Measurements from ENCODE around the gene SMARCA4. TPM values are rescaled to one million over a fixed set of nuclear protein-coding genes. Genes with fewer than 3 reads are reported as not detected.
"Not testable (repeated sequence)": the region's sequence is repeated elsewhere in the genome, so short reads cannot be mapped to it uniquely, and the experiment has no call there.

The SMARCA4 gene
- total and polyA plus RNA-seq, 2 experiments from 2014 or later = 80.7 to 93.4 TPM

DNA sequence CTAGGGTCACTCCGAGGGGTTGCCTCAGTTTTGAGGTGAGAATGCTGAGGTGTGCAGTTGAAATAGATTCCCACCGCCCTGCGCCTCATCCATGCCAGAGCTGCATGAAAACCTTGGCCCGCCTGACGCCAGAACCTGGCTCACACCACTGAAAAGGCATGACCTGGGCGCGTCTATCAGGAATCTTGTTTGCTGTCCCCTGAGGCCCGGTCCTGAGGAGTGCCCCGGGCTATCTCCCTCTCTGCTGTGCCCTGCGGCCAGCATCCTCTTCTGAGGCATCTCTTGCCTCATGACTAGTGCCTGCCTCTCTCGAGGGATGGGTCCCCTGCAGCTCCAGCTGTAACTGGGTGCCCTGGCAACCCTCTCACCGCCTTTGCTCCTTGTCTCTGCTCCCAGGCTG lies 28.1 kb downstream of the SMARCA4 start:
- Histone ChIP-seq H3K27ac (no peak overlapping the region), H3K36me3 (replicated peaks; ENCODE audit: insufficient read depth, low read depth) (no peaks in the 10 kb centered on the region), H3K27me3 (no peaks in the 10 kb centered on the region), H3K4me2 (no peak overlapping the region), H2AFZ (no peak overlapping the region), H3K4me1 (ENCODE audit: insufficient read depth) (no peaks in the 10 kb centered on the region), H3K4me3 (no peak overlapping the region), H4K20me1 (ENCODE audit: insufficient read depth, poor library complexity, severe bottlenecking) (peaks cover 6% of the 10 kb centered on the region), H3K9me2 (replicated peaks; ENCODE audit: insufficient read depth) (no peaks in the 10 kb centered on the region), H3K79me2 (peaks cover 19% of the 10 kb centered on the region), H3K9me3 (ENCODE audit: low read depth) (no peaks in the 10 kb centered on the region)
- DNase-seq (ENCODE audit: low spot score) = no peak
- no peak for TF ChIP-seq EZH2 (IDR thresholded peaks at IDR 0.05; ENCODE audit: borderline replicate concordance)
- TF ChIP-seq CTCF (IDR thresholded peaks at IDR 0.05; ENCODE audit: poor library complexity) = no peak
- no peak for TF ChIP-seq EZH2phosphoT487 (IDR thresholded peaks at IDR 0.05; ENCODE audit: low read depth, severe bottlenecking, unreplicated experiment)
- WGBS (ENCODE audit: low lambda C conversion rate, missing lambda C conversion rate) = 95% methylated on average over 12 of the region's 12 CpGs

DNA sequence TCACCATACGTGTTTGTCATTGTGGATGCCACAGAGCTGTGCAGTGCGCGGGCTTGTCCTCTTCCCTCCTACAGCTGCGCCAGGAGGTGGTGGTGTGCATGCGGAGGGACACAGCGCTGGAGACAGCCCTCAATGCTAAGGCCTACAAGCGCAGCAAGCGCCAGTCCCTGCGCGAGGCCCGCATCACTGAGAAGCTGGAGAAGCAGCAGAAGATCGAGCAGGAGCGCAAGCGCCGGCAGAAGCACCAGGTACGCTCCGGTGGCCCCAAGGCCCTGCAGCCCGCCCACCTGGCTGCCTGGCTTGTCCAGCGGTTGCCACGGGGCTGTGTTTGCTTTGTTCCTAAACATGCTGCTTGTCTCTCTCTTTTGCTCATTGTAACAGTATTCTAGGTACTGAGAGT lies 30.2 kb downstream of the SMARCA4 start:
- Histone ChIP-seq H3K36me3 (replicated peaks; ENCODE audit: insufficient read depth, low read depth) (no peaks in the 10 kb centered on the region), H3K9me3 (ENCODE audit: low read depth) (no peaks in the 10 kb centered on the region), H4K20me1 (ENCODE audit: insufficient read depth, poor library complexity, severe bottlenecking) (no peaks in the 10 kb centered on the region), H3K4me3 (no peak overlapping the region), H3K4me2 (no peak overlapping the region), H3K27me3 (no peaks in the 10 kb centered on the region), H3K9me2 (replicated peaks; ENCODE audit: insufficient read depth) (no peaks in the 10 kb centered on the region), H3K27ac (no peak overlapping the region), H3K79me2 (no peaks in the 10 kb centered on the region), H2AFZ (no peak overlapping the region), H3K4me1 (ENCODE audit: insufficient read depth) (no peaks in the 10 kb centered on the region)
- DNase-seq (ENCODE audit: low spot score) = no peak
- WGBS (ENCODE audit: low lambda C conversion rate, missing lambda C conversion rate) = 97% methylated on average over 20 of the region's 20 CpGs
- TF ChIP-seq CTCF (IDR thresholded peaks at IDR 0.05; ENCODE audit: poor library complexity) (no peak), EZH2phosphoT487 (IDR thresholded peaks at IDR 0.05; ENCODE audit: low read depth, severe bottlenecking, unreplicated experiment) (no peak), EZH2 (IDR thresholded peaks at IDR 0.05; ENCODE audit: borderline replicate concordance) (no peak)

GRCh38 chr19:10991521-10992081 lies 30.8 kb downstream of the SMARCA4 start:
- 98% methylated on average over 9 of the region's 9 CpGs for WGBS (ENCODE audit: low lambda C conversion rate, missing lambda C conversion rate)
- H4K20me1 ChIP-seq (ENCODE audit: insufficient read depth, poor library complexity, severe bottlenecking) = no peaks in the 10 kb centered on the region
- no peaks in the 10 kb centered on the region for H3K27me3 ChIP-seq
- no peak for DNase-seq (ENCODE audit: low spot score)
- no peaks in the 10 kb centered on the region for H3K79me2 ChIP-seq
- no peak overlapping the region for H3K27ac ChIP-seq
- no peaks in the 10 kb centered on the region for H3K36me3 ChIP-seq (replicated peaks; ENCODE audit: insufficient read depth, low read depth)
- no peak overlapping the region for H3K4me2 ChIP-seq
- H3K4me3 ChIP-seq = no peak overlapping the region
- no peaks in the 10 kb centered on the region for H3K9me3 ChIP-seq (ENCODE audit: low read depth)
- no peak for TF ChIP-seq EZH2 (IDR thresholded peaks at IDR 0.05; ENCODE audit: borderline replicate concordance)
- no peaks in the 10 kb centered on the region for H3K9me2 ChIP-seq (replicated peaks; ENCODE audit: insufficient read depth)
- no peaks in the 10 kb centered on the region for H3K4me1 ChIP-seq (ENCODE audit: insufficient read depth)
- no peak overlapping the region for H2AFZ ChIP-seq

GRCh38 chr19:10992174-10992573 lies 31.3 kb downstream of the SMARCA4 start:
- H3K9me2 ChIP-seq (replicated peaks; ENCODE audit: insufficient read depth); DNase-seq (ENCODE audit: low spot score); H3K4me3 ChIP-seq; H3K27me3 ChIP-seq; H3K27ac ChIP-seq; H3K9me3 ChIP-seq (ENCODE audit: low read depth); H4K20me1 ChIP-seq (ENCODE audit: insufficient read depth, poor library complexity, severe bottlenecking); H3K79me2 ChIP-seq; H3K4me1 ChIP-seq (ENCODE audit: insufficient read depth); H3K4me2 ChIP-seq; H3K36me3 ChIP-seq (replicated peaks; ENCODE audit: insufficient read depth, low read depth); H2AFZ ChIP-seq: not testable (repeated sequence)
- 95% methylated on average over 6 of the region's 6 CpGs for WGBS (ENCODE audit: low lambda C conversion rate, missing lambda C conversion rate)

All from hepatocyte (in vitro differentiated cells).